ENCODE data around the gene KLHDC8B. TPM values are rescaled to one million over a fixed set of nuclear protein-coding genes. Genes with fewer than 3 reads are reported as not detected.
"Not testable (repeated sequence)": the region's sequence is repeated elsewhere in the genome, so short reads cannot be mapped to it uniquely, and the experiment has no call there.

KLHDC8B gene
- total RNA-seq, 2 donors from 2014 or later: 51.2 to 80.9 TPM

GRCh38 chr3:49213998-49214397 lies 42.6 kb downstream of the KLHDC8B start:
- no peaks in the 10 kb centered on the region for H3K27me3 ChIP-seq
- H3K27ac ChIP-seq: no peak overlapping the region
- peaks cover 0 to 14% of the 10 kb centered on the region in 2 donors for H3K4me1 ChIP-seq
- no peaks in the 10 kb centered on the region for H3K9me3 ChIP-seq
- no peak for TF ChIP-seq CTCF (IDR thresholded peaks at IDR 0.05)
- no peaks in the 10 kb centered on the region for H3K36me3 ChIP-seq
- DNase-seq (ENCODE audit: low spot score): no peak
- H3K4me3 ChIP-seq: no peak overlapping the region

DNA sequence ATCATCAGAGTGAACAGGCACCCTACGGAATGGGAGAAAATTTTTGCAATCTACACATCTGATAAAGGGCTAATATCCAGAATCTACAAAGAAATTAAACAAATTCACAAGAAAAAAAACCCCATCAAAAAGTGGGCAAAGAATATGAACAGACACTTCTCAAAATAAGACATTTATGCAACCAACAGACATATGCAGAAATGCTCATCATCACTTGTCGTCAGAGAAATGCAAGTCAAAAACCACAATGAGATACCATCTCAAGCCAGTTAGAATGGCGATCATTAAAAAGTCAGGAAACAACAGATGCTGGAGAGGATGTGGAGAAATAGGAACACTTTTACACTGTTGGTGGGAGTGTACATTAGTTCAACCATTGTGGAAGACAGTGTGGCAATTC lies 45.3 kb downstream of the KLHDC8B start:
- peaks cover 0 to 22% of the 10 kb centered on the region in 2 donors for H3K4me1 ChIP-seq
- H3K36me3 ChIP-seq; H3K27me3 ChIP-seq; DNase-seq (ENCODE audit: low spot score); H3K4me3 ChIP-seq; H3K9me3 ChIP-seq; H3K27ac ChIP-seq: not testable (repeated sequence)

DNA sequence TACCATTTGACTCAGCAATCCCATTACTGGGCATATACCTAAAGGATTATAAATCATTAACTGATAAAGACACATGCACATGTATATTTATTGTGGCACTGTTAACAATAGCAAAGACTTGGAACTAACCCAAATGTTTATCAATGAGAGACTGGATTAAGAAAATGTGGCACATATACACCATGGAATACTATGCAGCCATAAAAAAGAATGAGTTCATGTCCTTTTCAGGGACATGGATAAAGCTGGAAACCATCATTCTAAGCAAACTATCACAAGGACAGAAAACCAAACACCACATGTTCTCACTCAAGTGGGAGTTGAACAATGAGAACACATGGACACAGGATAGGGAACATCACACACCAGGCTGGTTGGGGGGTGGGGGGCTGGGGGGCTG lies 45.7 kb downstream of the KLHDC8B start:
- not testable (repeated sequence) for H3K27me3 ChIP-seq; DNase-seq (ENCODE audit: low spot score); H3K9me3 ChIP-seq; H3K4me3 ChIP-seq; H3K27ac ChIP-seq; H3K36me3 ChIP-seq
- H3K4me1 ChIP-seq: peaks cover 0 to 22% of the 10 kb centered on the region in 2 donors

GRCh38 chr3:49217688-49218470 lies 46.5 kb downstream of the KLHDC8B start:
- H3K36me3 ChIP-seq: no peaks in the 10 kb centered on the region
- no peak for TF ChIP-seq CTCF (IDR thresholded peaks at IDR 0.05)
- H3K4me3 ChIP-seq: no peak overlapping the region
- no peaks in the 10 kb centered on the region for H3K27me3 ChIP-seq
- H3K27ac ChIP-seq: peak overlapping the region; percentile 55 to 62
- no peaks in the 10 kb centered on the region for H3K9me3 ChIP-seq
- DNase-seq (ENCODE audit: low spot score): no peak
- H3K4me1 ChIP-seq: peaks cover 0 to 22% of the 10 kb centered on the region in 2 donors

- H3K27me3 ChIP-seq, H3K36me3 ChIP-seq, H3K9me3 ChIP-seq, H3K4me3 ChIP-seq: not testable (repeated sequence)
- H3K4me1 ChIP-seq: peaks cover 0 to 22% of the 10 kb centered on the region in 2 donors
- peak overlapping the region; percentile 55 to 62 for H3K27ac ChIP-seq
- DNase-seq (ENCODE audit: low spot score): peak; percentile 91
Measured at GRCh38 chr3:49218471-49218989, 47.1 kb downstream of the KLHDC8B start.

GRCh38 chr3:49219132-49219531 lies 47.7 kb downstream of the KLHDC8B start:
- no peak for TF ChIP-seq CTCF (IDR thresholded peaks at IDR 0.05)
- peaks cover 0 to 22% of the 10 kb centered on the region in 2 donors for H3K4me1 ChIP-seq
- no peaks in the 10 kb centered on the region for H3K9me3 ChIP-seq
- DNase-seq (ENCODE audit: low spot score): no peak
- peak overlapping the region; percentile 6 to 62 for H3K27ac ChIP-seq
- H3K27me3 ChIP-seq: no peaks in the 10 kb centered on the region
- H3K36me3 ChIP-seq: no peaks in the 10 kb centered on the region
- no peak overlapping the region for H3K4me3 ChIP-seq

DNA sequence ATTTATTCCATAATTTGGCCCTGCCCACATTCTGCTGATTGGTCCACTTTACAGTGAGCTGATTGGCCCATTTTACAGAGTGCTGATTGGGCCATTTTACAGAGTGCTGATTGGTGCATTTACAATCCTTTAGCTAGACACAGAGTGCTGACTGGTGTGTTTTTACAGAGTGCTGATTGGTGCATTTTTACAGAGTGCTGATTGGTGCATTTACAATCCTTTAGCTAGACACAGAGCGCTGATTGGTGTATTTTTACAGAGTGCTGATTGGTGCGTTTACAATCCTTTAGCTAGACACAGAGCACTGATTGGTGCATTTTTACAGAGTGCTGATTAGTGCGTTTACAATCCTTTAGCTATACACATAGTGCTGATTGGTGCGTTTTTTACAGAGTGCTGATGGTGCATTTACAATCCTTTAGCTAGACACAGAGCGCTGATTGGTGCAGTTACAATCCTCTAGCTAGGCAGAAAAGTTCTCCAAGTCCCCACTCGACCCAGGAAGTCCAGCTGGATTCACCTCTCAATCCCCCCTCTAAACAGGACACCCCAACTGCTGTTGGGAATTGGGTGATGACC lies 49.7 kb downstream of the KLHDC8B start:
- H3K36me3 ChIP-seq; H3K4me3 ChIP-seq; H3K9me3 ChIP-seq; DNase-seq (ENCODE audit: low spot score); H3K27me3 ChIP-seq; H3K27ac ChIP-seq: not testable (repeated sequence)
- H3K4me1 ChIP-seq: peaks cover 0 to 22% of the 10 kb centered on the region in 2 donors

Data from right atrium auricular region (tissue), 2 donors.